Heart right ventricle (tissue), 16 donors: ENCODE data around the gene COMT. TPM values are rescaled to one million over a fixed set of nuclear protein-coding genes. Genes with fewer than 3 reads are reported as not detected.
A peak's percentile ranks its signal among the peaks of the same experiment; 100 is the strongest.

Source experiments
- ATAC-seq, 8 donors: fragments of 200-7000 bp; cut with Tn5 transposase; one replicate each; pipeline ENCODE4 v1.9.1; 2020; ENCODE audit warnings: mild to moderate bottlenecking in 8 of 8, moderate library complexity in 8 of 8, moderate number of reproducible peaks in 1 of 8
- DNase-seq, 2 donors: peaks; one replicate each; pipeline ENCODE4 v3.0.0-alpha.2; 2020
- H3K27ac ChIP-seq, 10 donors: fragments of 200-600 bp; sonication (generic) in 2 of 10; one replicate each; pipeline versions ENCODE4 v1.5.0 to v1.8.0; 2020 to 2022; ENCODE audit warnings: mild to moderate bottlenecking in 3 of 10
- H3K27me3 ChIP-seq, 7 donors: fragments of 200-600 bp; one replicate each; pipeline ENCODE4 v1.8.0; 2021 to 2022; ENCODE audit warnings: mild to moderate bottlenecking in 2 of 7
- H3K36me3 ChIP-seq, 9 donors: fragments of 200-600 bp; sonication (generic) in 1 of 9; one replicate each; pipeline versions ENCODE4 v1.5.0 to v1.8.0; 2020 to 2022; ENCODE audit warnings: mild to moderate bottlenecking in 2 of 9
- H3K4me1 ChIP-seq, 9 donors: fragments of 200-600 bp; sonication (generic) in 1 of 9; one replicate each; pipeline versions ENCODE4 v1.5.0 to v1.8.0; 2020 to 2022; ENCODE audit warnings: mild to moderate bottlenecking in 4 of 9
- H3K4me3 ChIP-seq, 10 donors: fragments of 200-600 bp; sonication (generic) in 2 of 10; one replicate each; pipeline versions ENCODE4 v1.5.0 to v1.8.0; 2020 to 2022; ENCODE audit warnings: mild to moderate bottlenecking in 7 of 10, moderate library complexity in 2 of 10
- H3K9me3 ChIP-seq, 11 donors: fragments of 200-600 bp in 10 of 11; sonication (generic) in 2 of 11; one replicate each; pipeline versions ENCODE4 v1.5.0 to v1.8.0; 2013 to 2022; ENCODE audit warnings: mild to moderate bottlenecking in 2 of 11, control low read depth in 1 of 11, moderate library complexity in 1 of 11
- CTCF ChIP-seq, 9 donors: fragments of 200-600 bp; sonication (generic) in 2 of 9; IDR thresholded peaks; one replicate each; pipeline versions ENCODE4 v1.5.0 to v1.8.0; 2021 to 2022; ENCODE audit warnings: antibody characterized with exemption in 9 of 9, mild to moderate bottlenecking in 5 of 9, moderate library complexity in 1 of 9
- WGBS, 2 donors: extraction: QIAGEN DNeasy Blood & Tissue Kit; methylation state at CpG; one replicate each; pipeline ENCODE4 v1.1.7; 2013; ENCODE audit warnings: inconsistent platforms in 1 of 2; 5-methylcytosine and 5-hydroxymethylcytosine counted together
- intact Hi-C, 10 donors: fragments of 100-400 bp; cut with DNase I; formaldehyde crosslinking; loops; one replicate each; pipeline versions ENCODE4 v1.11.1 to v1.14.2; 2022
- polyA plus RNA-seq, 2 donors: library from polyadenylated mRNA; stranded (reverse); fragments of 200-250 nt; gene quantifications; one replicate each; pipeline ENCODE4 v1.2.3, GENCODE V29; 2013
- total RNA-seq, 10 donors: library from RNA; stranded (reverse); fragmentation: NEBNext Ultra II Directional in 3 of 10; extraction: Animal tissue kit (Norgen Biotek cat#: 25700) in 3 of 10; gene quantifications; one replicate each; pipeline versions ENCODE4 v1.2.1 to v1.2.4, GENCODE V29; 2021 to 2023
- donor health status: Arrhythmogenic right ventricular cardiomyopathy.
- donor health status: ischemic (EF 13 %, LVEDD 7.1; RV severe dilation, severe dysfunction).
- donor health status: healthy with polysubstance abuse.
- donor health status: DM: no; HTN: yes; CAD: no.
- donor health status: DM: no; HTN: no; CAD: no.
- donor health status: ischemic (EF 25% LVEDD 6.9; RV normal size, moderate dysfunction).
- donor health status: ischemic (EF 25% LVEDD 5.7; RV mildly dilated, moderate dysfunction).
- donor health status: healthy.
- donor health status: DM: yes; HTN: yes; CAD: no.
- donor health status: Ischemic cardiomyopathy.
- donor health status: ischemic (EF 35%, LVEDD 5.7; RV mildly dilated, moderate dysfunction).
- donor health status: nonischemic (EF 11% LVEDD 7.7; RV severe dilation, severe dysfunction).
- donor health status: DM: yes; HTN: yes; CAD: no.
- donor health status: PGD.
- donor health status: ischemic (EF 29% LVEDD 5.4; RV normal size, mild dysfunction).
- donor health status: nonischemic (EF 23%, LVEDD 6.1; RV moderate dilation, normal function).

COMT gene
- total and polyA plus RNA-seq, 12 donors: 42.9 to 273 (median 101) TPM

DNA sequence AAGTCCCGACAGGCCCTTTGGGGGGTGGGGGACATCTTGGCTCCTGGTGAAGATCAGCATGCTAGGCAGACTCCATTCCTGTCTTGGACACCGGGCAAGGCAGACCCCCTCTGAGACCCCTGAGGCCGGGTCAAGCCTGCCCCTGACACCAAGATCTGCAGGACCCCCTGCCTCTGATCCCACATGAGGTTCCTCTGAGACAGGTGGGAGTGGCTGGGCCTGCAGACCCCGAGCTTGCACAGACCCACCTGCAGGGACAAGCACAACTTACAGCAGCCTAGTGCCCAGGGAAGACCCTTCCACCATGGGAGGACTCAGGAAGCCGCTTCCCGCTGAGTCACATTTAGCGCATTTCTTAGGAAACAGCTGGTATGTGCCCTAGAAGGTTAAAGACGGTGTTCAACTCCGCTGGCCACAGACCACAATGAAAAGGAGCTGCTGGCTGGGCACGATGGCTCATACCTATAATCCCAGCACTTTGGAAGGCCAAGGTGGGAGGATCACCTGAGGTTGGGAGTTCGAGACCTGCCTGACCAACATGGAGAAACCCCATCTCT lies 59.6 kb downstream of the COMT start:
- Histone ChIP-seq H3K27ac (peak overlapping the region in 5 of 10 donors; percentile 35 to 73 (median 56)), H3K27me3 (no peaks in the 10 kb centered on the region), H3K36me3 (no peaks in the 10 kb centered on the region), H3K4me3 (no peak overlapping the region), H3K4me1 (peaks cover 7 to 50% (median 32%) of the 10 kb centered on the region in 9 donors), H3K9me3 (peaks cover 0 to 26% (median 5%) of the 10 kb centered on the region in 11 donors)
- TF ChIP-seq CTCF (IDR thresholded peaks at IDR 0.05): no peak
- intact Hi-C loops: loop anchor here in 1 of 10 donors (1.0 kb wide), 1 partner anchor 18 kb away; no protein-coding TSS in a partner anchor
- 80 to 84% methylated on average over 11 of the region's 11 CpGs for WGBS, 2 donors
- peak in 1 of 2 donors; percentile 4 for DNase-seq
- ATAC-seq: no peak

DNA sequence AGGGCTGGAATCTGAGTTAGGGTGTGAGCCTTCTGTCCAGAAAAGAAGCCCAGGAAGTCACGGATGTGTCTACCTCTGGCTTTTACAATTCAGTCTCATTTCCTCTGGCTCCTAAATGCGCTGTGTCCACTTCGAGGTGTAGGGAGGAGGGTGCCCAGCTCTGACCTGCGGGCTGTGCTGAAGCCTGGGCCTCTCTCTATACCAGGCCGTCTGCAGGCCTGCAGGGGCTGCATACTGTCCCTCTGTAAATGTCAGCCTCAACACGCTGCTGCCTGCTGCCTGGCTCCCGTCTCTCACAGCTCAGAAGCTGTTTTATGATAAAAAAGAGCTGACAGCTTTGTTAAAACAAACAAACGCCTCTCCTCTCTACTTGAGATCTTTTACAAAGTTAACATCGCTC lies 60.6 kb downstream of the COMT start:
- H3K4me1 ChIP-seq: peaks cover 7 to 49% (median 32%) of the 10 kb centered on the region in 9 donors
- no peaks in the 10 kb centered on the region for H3K27me3 ChIP-seq
- H3K36me3 ChIP-seq: no peaks in the 10 kb centered on the region
- peak overlapping the region; percentile 5 to 58 (median 50) for H3K27ac ChIP-seq
- no peak overlapping the region for H3K4me3 ChIP-seq
- 50 to 53% methylated on average over 9 of the region's 9 CpGs for WGBS, 2 donors
- intact Hi-C loops: loop anchor here in 1 of 10 donors (2.0 kb wide), 1 partner anchor 19 kb away; no protein-coding TSS in a partner anchor
- peak in 5 of 8 donors; percentile 36 to 56 (median 46) for ATAC-seq
- peaks cover 0 to 26% (median 5%) of the 10 kb centered on the region in 11 donors for H3K9me3 ChIP-seq
- TF ChIP-seq CTCF (IDR thresholded peaks at IDR 0.05): no peak
- peak in 1 of 2 donors; percentile 7 for DNase-seq

- intact Hi-C loops: loop anchor here in 1 of 10 donors (2.0 kb wide), 1 partner anchor 20 kb away; no protein-coding TSS in a partner anchor
- TF ChIP-seq CTCF (IDR thresholded peaks at IDR 0.05): no peak
- 70 to 76% methylated on average over 2 of the region's 2 CpGs for WGBS, 2 donors
- Histone ChIP-seq H3K9me3 (peaks cover 0 to 26% (median 5%) of the 10 kb centered on the region in 11 donors), H3K27ac (peak overlapping the region in 8 of 10 donors; percentile 26 to 58 (median 50)), H3K4me1 (peaks cover 7 to 49% (median 32%) of the 10 kb centered on the region in 9 donors), H3K4me3 (no peak overlapping the region), H3K36me3 (no peaks in the 10 kb centered on the region), H3K27me3 (no peaks in the 10 kb centered on the region)
- DNase-seq (no peak), ATAC-seq (no peak)
Observed at GRCh38 chr22:20002636-20003035, 61.1 kb downstream of the COMT start.

GRCh38 chr22:20003304-20003703 lies 61.7 kb downstream of the COMT start:
- Histone ChIP-seq H3K4me1 (peaks cover 6 to 42% (median 27%) of the 10 kb centered on the region in 9 donors), H3K9me3 (peaks cover 0 to 26% (median 5%) of the 10 kb centered on the region in 11 donors), H3K27ac (no peak overlapping the region), H3K4me3 (no peak overlapping the region), H3K27me3 (no peaks in the 10 kb centered on the region), H3K36me3 (no peaks in the 10 kb centered on the region)
- intact Hi-C loops: loop anchor here in 1 of 10 donors (2.0 kb wide), 1 partner anchor 21 kb away; no protein-coding TSS in a partner anchor
- ATAC-seq (no peak), DNase-seq (no peak)
- 98 to 99% methylated on average over 1 of the region's 1 CpG for WGBS, 2 donors
- TF ChIP-seq CTCF (IDR thresholded peaks at IDR 0.05): no peak
